Measurements from ENCODE around the gene NME9. TPM values are rescaled to one million over a fixed set of nuclear protein-coding genes. Genes with fewer than 3 reads are reported as not detected.
"Not testable (repeated sequence)": the region's sequence is repeated elsewhere in the genome, so short reads cannot be mapped to it uniquely, and the experiment has no call there.

Gene NME9, protein sequence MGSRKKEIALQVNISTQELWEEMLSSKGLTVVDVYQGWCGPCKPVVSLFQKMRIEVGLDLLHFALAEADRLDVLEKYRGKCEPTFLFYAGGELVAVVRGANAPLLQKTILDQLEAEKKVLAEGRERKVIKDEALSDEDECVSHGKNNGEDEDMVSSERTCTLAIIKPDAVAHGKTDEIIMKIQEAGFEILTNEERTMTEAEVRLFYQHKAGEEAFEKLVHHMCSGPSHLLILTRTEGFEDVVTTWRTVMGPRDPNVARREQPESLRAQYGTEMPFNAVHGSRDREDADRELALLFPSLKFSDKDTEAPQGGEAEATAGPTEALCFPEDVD
- under 1 TPM in 1 of 4 donors, not detected in 3; 0.48 TPM for total RNA-seq

DNA sequence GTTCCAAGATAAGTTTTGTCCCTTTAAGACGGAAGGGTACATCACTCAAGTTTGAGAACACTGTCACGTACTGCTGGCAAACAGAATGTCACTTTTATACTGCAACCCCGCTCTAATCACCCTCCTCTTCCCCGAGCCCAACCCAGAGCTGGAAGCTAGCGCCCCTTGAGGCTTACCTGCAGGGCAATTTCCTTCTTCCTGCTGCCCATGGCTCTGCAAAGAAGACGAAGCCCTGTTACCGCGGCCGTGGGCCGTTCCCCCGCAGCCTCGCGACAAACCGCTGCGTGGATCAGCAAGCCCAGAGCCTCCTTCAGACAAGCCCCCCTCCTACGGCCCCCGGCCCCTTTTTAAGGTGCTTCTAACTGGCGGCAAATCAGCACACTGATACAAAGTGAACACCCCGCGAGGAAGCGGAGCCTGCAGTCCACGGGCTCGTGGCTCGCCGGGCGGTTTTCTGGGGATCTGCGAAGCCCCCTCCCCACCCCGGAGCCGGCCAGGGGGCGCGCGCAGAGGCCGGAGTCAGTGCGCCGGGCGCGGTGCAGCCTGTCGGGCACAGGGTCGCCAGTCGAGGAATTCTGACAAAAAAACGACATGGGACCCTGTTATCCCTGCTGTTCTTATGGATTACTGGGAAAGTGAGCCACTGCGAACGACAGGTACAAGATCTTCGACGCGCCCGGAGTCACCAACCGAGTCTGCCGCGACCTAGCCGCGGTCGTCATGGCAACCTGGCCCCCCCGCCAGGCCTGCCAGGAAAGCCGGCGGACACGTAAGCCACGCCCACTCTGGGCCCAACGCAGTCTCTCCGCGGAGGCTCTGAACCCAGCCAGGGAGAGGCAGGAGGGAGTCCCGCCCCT, at the start of gene NME9:
Gene NME9 (minus strand): TSS at position 725 of the 857 bp plus-strand sequence. CDS start 516 bp downstream, at position 209.
- ATAC-seq (ENCODE audit: low FRiP score), result peak; percentile 97
- TF ChIP-seq, protein P1, sequence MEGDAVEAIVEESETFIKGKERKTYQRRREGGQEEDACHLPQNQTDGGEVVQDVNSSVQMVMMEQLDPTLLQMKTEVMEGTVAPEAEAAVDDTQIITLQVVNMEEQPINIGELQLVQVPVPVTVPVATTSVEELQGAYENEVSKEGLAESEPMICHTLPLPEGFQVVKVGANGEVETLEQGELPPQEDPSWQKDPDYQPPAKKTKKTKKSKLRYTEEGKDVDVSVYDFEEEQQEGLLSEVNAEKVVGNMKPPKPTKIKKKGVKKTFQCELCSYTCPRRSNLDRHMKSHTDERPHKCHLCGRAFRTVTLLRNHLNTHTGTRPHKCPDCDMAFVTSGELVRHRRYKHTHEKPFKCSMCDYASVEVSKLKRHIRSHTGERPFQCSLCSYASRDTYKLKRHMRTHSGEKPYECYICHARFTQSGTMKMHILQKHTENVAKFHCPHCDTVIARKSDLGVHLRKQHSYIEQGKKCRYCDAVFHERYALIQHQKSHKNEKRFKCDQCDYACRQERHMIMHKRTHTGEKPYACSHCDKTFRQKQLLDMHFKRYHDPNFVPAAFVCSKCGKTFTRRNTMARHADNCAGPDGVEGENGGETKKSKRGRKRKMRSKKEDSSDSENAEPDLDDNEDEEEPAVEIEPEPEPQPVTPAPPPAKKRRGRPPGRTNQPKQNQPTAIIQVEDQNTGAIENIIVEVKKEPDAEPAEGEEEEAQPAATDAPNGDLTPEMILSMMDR (IDR thresholded peaks at IDR 0.05), result peak in 1 of 3 donors; percentile 6
- peak; percentile 81 for DNase-seq (ENCODE audit: low spot score)

DNA sequence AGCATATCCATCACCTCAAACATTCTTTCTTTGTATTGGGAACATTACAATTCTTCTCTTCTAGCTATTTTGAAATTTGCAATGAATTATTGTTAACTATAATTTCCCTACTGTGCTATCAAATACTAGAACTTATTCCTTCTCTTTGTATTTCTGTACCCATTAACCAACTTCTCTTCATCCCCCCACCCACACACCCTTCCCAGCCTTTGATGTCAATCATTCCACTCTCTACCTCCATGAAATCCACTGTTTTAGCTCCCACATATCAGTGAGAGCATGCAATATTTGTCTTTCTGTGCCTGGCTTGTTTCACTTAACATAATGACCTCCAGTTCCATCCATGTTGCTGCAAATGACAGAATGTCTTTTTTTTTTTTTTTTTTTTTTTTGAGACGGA, 49.3 kb upstream of the NME9 start:
- TF ChIP-seq, protein P1 (IDR thresholded peaks at IDR 0.05), result no peak
- no peak for DNase-seq (ENCODE audit: low spot score)
- ATAC-seq (ENCODE audit: low FRiP score), result no peak

DNA sequence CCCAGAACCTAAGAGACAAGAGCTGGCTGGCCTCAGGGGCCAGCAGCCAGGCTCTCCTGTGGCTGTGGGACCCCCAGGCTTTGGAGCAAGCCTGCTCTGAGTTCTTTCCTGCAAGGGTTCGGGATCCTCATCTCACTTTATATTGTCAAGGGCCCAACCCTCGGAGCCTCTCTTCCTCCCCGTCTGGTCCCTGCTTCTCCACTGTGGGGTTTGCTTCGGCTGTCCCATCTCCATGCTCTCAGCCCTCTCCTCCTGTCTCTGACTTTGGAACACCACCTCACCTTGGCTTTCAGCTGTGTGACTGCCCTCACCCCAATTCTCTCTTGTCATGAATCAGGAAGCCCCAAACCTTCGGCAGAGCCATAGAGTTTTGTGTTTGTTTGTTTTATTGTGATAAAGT, 48.7 kb upstream of the NME9 start:
- no peak for ATAC-seq (ENCODE audit: low FRiP score)
- no peak for DNase-seq (ENCODE audit: low spot score)
- TF ChIP-seq, protein P1 (IDR thresholded peaks at IDR 0.05), result no peak

DNA sequence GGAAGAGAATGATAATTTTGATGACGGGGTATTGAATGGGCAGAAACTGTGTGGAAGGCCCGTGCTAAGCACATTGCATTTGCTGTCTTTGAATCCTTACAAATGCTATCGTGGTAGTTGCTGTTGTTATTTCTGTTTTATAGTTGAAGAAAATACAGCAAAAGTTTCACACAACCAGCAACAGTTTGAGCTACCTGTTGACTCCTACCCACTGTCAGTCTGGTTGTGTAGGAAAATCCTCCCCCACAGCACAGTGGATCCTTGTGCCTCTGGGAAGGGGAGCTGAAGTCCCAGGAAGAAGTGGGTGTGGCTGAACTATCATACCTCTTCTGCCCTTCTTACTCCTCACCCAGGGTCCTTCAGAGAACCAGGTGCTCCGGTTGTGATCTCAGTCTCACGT, 48.2 kb upstream of the NME9 start:
- no peak for ATAC-seq (ENCODE audit: low FRiP score)
- DNase-seq (ENCODE audit: low spot score), result no peak
- TF ChIP-seq, protein P1 (IDR thresholded peaks at IDR 0.05), result no peak

DNA sequence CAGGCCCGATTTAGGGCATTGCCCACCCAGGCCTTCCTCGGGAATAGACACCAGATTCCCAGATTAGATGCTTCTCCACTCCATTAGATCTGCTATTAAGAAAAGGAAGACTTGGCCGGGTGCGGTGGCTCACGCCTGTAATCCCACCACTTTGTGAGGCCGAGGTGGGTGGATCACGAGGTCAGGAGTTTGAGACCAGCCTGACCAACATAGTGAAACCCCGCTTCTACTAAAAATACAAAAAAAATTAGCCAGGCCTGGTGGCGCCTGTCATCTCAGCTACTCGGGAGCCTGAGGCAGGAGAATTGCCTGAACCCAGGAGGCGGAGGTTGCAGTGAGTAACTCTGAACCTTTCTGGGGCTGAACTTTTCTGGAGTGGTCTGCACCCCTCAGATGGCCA, 47.6 kb upstream of the NME9 start:
- not testable (repeated sequence) for DNase-seq (ENCODE audit: low spot score); ATAC-seq (ENCODE audit: low FRiP score)

DNA sequence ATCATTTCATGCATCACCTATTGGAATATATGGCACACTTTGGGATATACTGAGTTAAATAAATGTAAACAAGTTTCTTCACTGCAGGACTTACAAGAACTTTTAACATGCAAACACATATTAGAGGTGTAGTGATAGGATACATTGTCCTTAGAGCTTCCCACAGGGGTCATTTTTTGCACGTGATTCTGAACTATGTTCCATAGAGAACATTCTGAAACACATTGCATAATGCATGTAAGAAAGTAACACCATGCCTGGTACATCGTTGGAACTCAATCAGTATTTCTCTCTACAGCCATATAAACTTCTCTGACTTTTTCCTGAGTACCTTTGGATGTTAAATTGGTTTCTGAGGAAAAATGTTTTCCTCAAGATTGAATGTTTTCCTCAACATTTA, 47.0 kb upstream of the NME9 start:
- DNase-seq (ENCODE audit: low spot score) (no peak), ATAC-seq (ENCODE audit: low FRiP score) (no peak)
- TF ChIP-seq, protein P1 (IDR thresholded peaks at IDR 0.05), result no peak

DNA sequence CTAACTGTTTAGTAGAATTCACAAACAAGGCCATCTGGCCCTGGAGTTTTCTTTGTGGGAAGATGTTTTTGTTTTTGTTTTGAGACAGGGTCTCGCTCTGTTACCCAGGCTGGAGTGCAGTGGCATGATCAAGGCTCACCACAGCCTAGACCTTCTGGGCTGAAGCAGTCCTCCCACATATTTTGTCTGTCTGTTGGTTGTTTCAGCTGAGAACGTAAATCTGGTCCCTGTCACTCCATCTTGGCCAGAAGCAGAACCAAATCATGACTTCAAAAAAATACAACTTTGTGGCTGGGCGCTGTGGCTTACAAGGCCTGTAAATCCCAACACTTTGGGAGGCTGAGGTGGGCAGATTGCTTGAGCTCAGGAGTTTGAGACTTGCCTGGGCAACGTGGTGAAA, 45.8 kb upstream of the NME9 start:
- TF ChIP-seq, protein P1 (IDR thresholded peaks at IDR 0.05), result no peak
- ATAC-seq (ENCODE audit: low FRiP score) (no peak), DNase-seq (ENCODE audit: low spot score) (no peak)

All from omental fat pad (tissue), 4 donors.